ENCODE data around the gene SOX8.

The SOX8 gene

GRCh38 chr16:1001096-1001495 is 19.5 kb downstream of the SOX8 start:
- DNase-seq (ENCODE audit: low read depth, low spot score): no peak
- H3K27me3 ChIP-seq (ENCODE audit: insufficient read depth, insufficient read length): peaks cover 33% of the 10 kb centered on the region
- TF ChIP-seq ZNF274 (IDR thresholded peaks at IDR 0.05; ENCODE audit: low read depth, low read length) (no peak), SUZ12 (IDR thresholded peaks at IDR 0.05; ENCODE audit: extremely low read depth, insufficient read depth, insufficient read length) (no peak), YY1 (IDR thresholded peaks at IDR 0.05; ENCODE audit: insufficient read depth, insufficient read length) (no peak)

GRCh38 chr16:1002399-1003166 is 21.0 kb downstream of the SOX8 start:
- H3K9me3 ChIP-seq (ENCODE audit: insufficient read depth, low read length): no peaks in the 10 kb centered on the region
- H3K36me3 ChIP-seq (ENCODE audit: insufficient read depth, insufficient read length, low read length): no peaks in the 10 kb centered on the region
- no peak overlapping the region for H3K4me3 ChIP-seq (ENCODE audit: insufficient read length, low read depth)
- H3K27me3 ChIP-seq (ENCODE audit: insufficient read depth, insufficient read length): peaks cover 33% of the 10 kb centered on the region
- H3K4me1 ChIP-seq (ENCODE audit: insufficient read depth, insufficient read length): peaks cover 25% of the 10 kb centered on the region
- peak overlapping the region; percentile 32 for H3K9ac ChIP-seq (ENCODE audit: insufficient read length, low read depth)
- TF ChIP-seq SUZ12 (IDR thresholded peaks at IDR 0.05; ENCODE audit: extremely low read depth, insufficient read depth, insufficient read length) (no peak), ZNF274 (IDR thresholded peaks at IDR 0.05; ENCODE audit: low read depth, low read length) (no peak), YY1 (IDR thresholded peaks at IDR 0.05; ENCODE audit: insufficient read depth, insufficient read length) (no peak)
- peak; percentile 39 for DNase-seq (ENCODE audit: low read depth, low spot score)

More at GRCh38 chr16:1001096-1001495, 19.5 kb downstream of the SOX8 start:
- H3K9me3 ChIP-seq (ENCODE audit: insufficient read depth, low read length): peaks cover 14% of the 10 kb centered on the region
- H3K36me3 ChIP-seq (ENCODE audit: insufficient read depth, insufficient read length, low read length): no peaks in the 10 kb centered on the region
- H3K9ac ChIP-seq (ENCODE audit: insufficient read length, low read depth): no peak overlapping the region
- H3K4me3 ChIP-seq (ENCODE audit: insufficient read length, low read depth): no peak overlapping the region
- peaks cover 25% of the 10 kb centered on the region for H3K4me1 ChIP-seq (ENCODE audit: insufficient read depth, insufficient read length)

DNA sequence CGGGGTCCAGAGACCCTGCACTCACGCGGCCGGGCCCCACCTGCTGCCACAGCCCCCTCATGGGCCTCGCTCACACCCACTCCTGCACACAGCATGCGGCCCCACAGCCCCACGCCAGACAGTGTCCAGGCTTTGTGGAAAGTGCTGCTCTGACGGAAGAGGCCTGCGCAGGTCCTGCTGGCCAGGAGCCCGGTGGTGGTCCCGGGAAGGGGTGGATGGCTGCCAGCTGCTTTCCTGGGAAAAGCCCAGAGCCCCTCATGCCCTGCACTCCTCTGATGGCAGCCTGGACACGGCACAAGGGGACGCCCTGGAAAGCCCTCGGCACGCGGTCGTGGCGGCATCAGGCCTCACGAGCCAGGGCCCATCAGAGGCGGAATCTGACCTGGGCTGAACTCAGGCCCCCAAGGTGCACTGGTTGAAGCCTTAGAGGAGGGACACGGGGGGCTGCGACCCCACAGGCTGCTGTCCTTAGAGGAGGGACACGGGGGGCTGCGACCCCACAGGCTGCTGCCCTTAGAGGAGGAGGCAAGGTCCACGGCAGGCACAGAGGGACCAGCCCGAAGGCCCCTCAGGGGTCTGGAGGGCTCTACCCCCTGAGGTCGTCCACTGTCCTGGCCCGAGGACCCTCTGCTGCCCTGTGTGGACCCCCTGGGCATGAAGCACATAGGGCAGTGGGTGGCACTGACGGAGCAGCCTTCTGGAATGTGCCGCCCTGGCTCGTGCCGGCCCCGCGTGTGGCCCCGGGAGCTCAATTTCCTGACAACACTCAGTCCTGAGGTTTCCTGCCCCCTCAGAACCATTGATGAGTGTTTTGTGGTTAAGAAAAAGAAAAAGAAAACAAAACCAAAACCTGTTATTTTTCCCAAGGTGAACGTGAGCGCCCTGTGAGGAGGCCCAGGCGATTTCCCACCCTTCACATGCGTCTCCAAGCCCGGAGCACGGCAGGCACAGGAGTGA is 22.1 kb downstream of the SOX8 start:
- H3K27me3 ChIP-seq (ENCODE audit: insufficient read depth, insufficient read length): peaks cover 30% of the 10 kb centered on the region
- H3K36me3 ChIP-seq (ENCODE audit: insufficient read depth, insufficient read length, low read length): no peaks in the 10 kb centered on the region
- TF ChIP-seq YY1 (IDR thresholded peaks at IDR 0.05; ENCODE audit: insufficient read depth, insufficient read length) (no peak), ZNF274 (IDR thresholded peaks at IDR 0.05; ENCODE audit: low read depth, low read length) (no peak), SUZ12 (IDR thresholded peaks at IDR 0.05; ENCODE audit: extremely low read depth, insufficient read depth, insufficient read length) (no peak)
- H3K4me3 ChIP-seq (ENCODE audit: insufficient read length, low read depth): no peak overlapping the region
- H3K4me1 ChIP-seq (ENCODE audit: insufficient read depth, insufficient read length): peaks cover 25% of the 10 kb centered on the region
- no peaks in the 10 kb centered on the region for H3K9me3 ChIP-seq (ENCODE audit: insufficient read depth, low read length)
- no peak overlapping the region for H3K9ac ChIP-seq (ENCODE audit: insufficient read length, low read depth)
- DNase-seq (ENCODE audit: low read depth, low spot score): no peak

DNA sequence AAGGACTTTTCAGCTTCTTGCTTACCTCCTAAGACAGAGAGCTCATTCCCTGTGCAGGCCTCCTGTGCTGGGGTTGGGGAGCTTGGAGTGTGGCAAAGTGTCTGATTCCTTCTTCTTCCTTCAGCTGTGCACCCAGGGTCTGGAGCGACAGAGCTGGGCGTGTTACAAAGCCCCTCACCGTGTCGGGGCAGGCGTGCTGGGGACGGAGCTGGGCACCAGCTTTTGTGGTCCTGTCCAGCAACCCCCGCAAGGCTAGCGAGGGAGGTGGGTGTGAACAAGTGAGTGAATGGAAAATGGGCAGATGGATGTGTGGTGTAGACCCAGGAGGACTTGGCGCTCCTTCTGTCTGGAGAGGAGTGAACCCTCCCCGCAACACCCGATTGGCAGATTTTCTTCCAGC is 23.7 kb downstream of the SOX8 start:
- Histone ChIP-seq H3K9ac (ENCODE audit: insufficient read length, low read depth) (no peak overlapping the region), H3K27me3 (ENCODE audit: insufficient read depth, insufficient read length) (peaks cover 23% of the 10 kb centered on the region), H3K9me3 (ENCODE audit: insufficient read depth, low read length) (no peaks in the 10 kb centered on the region), H3K36me3 (ENCODE audit: insufficient read depth, insufficient read length, low read length) (no peaks in the 10 kb centered on the region), H3K4me1 (ENCODE audit: insufficient read depth, insufficient read length) (peaks cover 26% of the 10 kb centered on the region), H3K4me3 (ENCODE audit: insufficient read length, low read depth) (no peak overlapping the region)
- no peak for DNase-seq (ENCODE audit: low read depth, low spot score)
- TF ChIP-seq SUZ12 (IDR thresholded peaks at IDR 0.05; ENCODE audit: extremely low read depth, insufficient read depth, insufficient read length) (no peak), YY1 (IDR thresholded peaks at IDR 0.05; ENCODE audit: insufficient read depth, insufficient read length) (no peak), ZNF274 (IDR thresholded peaks at IDR 0.05; ENCODE audit: low read depth, low read length) (no peak)

- no peak for DNase-seq (ENCODE audit: low read depth, low spot score)
- H3K9ac ChIP-seq (ENCODE audit: insufficient read length, low read depth): no peak overlapping the region
- H3K36me3 ChIP-seq (ENCODE audit: insufficient read depth, insufficient read length, low read length): no peaks in the 10 kb centered on the region
- peaks cover 34% of the 10 kb centered on the region for H3K4me1 ChIP-seq (ENCODE audit: insufficient read depth, insufficient read length)
- H3K27me3 ChIP-seq (ENCODE audit: insufficient read depth, insufficient read length): peaks cover 22% of the 10 kb centered on the region
- H3K4me3 ChIP-seq (ENCODE audit: insufficient read length, low read depth): no peak overlapping the region
- TF ChIP-seq SUZ12 (IDR thresholded peaks at IDR 0.05; ENCODE audit: extremely low read depth, insufficient read depth, insufficient read length): no peak
- no peak for TF ChIP-seq ZNF274 (IDR thresholded peaks at IDR 0.05; ENCODE audit: low read depth, low read length)
- no peak for TF ChIP-seq YY1 (IDR thresholded peaks at IDR 0.05; ENCODE audit: insufficient read depth, insufficient read length)
- no peaks in the 10 kb centered on the region for H3K9me3 ChIP-seq (ENCODE audit: insufficient read depth, low read length)
Measured at GRCh38 chr16:1006781-1007180, 25.2 kb downstream of the SOX8 start.

- H3K4me1 ChIP-seq (ENCODE audit: insufficient read depth, insufficient read length): peaks cover 34% of the 10 kb centered on the region
- no peak for TF ChIP-seq ZNF274 (IDR thresholded peaks at IDR 0.05; ENCODE audit: low read depth, low read length)
- H3K27me3 ChIP-seq (ENCODE audit: insufficient read depth, insufficient read length): peaks cover 17% of the 10 kb centered on the region
- no peaks in the 10 kb centered on the region for H3K9me3 ChIP-seq (ENCODE audit: insufficient read depth, low read length)
- H3K4me3 ChIP-seq (ENCODE audit: insufficient read length, low read depth): no peak overlapping the region
- H3K9ac ChIP-seq (ENCODE audit: insufficient read length, low read depth): no peak overlapping the region
- DNase-seq (ENCODE audit: low read depth, low spot score): no peak
- no peaks in the 10 kb centered on the region for H3K36me3 ChIP-seq (ENCODE audit: insufficient read depth, insufficient read length, low read length)
Measured at GRCh38 chr16:1007284-1007850, 25.8 kb downstream of the SOX8 start.

GRCh38 chr16:1008085-1008484 is 26.5 kb downstream of the SOX8 start:
- TF ChIP-seq YY1 (IDR thresholded peaks at IDR 0.05; ENCODE audit: insufficient read depth, insufficient read length): no peak
- TF ChIP-seq SUZ12 (IDR thresholded peaks at IDR 0.05; ENCODE audit: extremely low read depth, insufficient read depth, insufficient read length): no peak
- TF ChIP-seq ZNF274 (IDR thresholded peaks at IDR 0.05; ENCODE audit: low read depth, low read length): no peak
- Histone ChIP-seq H3K4me1 (ENCODE audit: insufficient read depth, insufficient read length) (peaks cover 29% of the 10 kb centered on the region), H3K36me3 (ENCODE audit: insufficient read depth, insufficient read length, low read length) (no peaks in the 10 kb centered on the region), H3K9ac (ENCODE audit: insufficient read length, low read depth) (no peak overlapping the region), H3K4me3 (ENCODE audit: insufficient read length, low read depth) (no peak overlapping the region), H3K27me3 (ENCODE audit: insufficient read depth, insufficient read length) (peaks cover 10% of the 10 kb centered on the region), H3K9me3 (ENCODE audit: insufficient read depth, low read length) (no peaks in the 10 kb centered on the region)
- no peak for DNase-seq (ENCODE audit: low read depth, low spot score)
